GM21825 (cell line): ENCODE results near the gene MFRP.

Source experiments
- ATAC-seq: cut with Tn5 transposase; IDR thresholded peaks from one replicate; pipeline ENCODE4 v1.9.1; 2021; ENCODE audit warnings: mild to moderate bottlenecking, moderate library complexity; ENCODE audit not compliant: unreplicated experiment

Gene MFRP

GRCh38 chr11:119373059-119373920, 26.8 kb upstream of the MFRP start:
- no peak for ATAC-seq

- no peak for ATAC-seq
These were observed 26.0 kb upstream of the MFRP start for GRCh38 chr11:119372260-119373058.

- no peak for ATAC-seq
These were observed 25.3 kb upstream of the MFRP start for GRCh38 chr11:119371778-119372182.

GRCh38 chr11:119371067-119371601, 24.6 kb upstream of the MFRP start:
- ATAC-seq, result no peak

- ATAC-seq, result no peak
These were observed 24.1 kb upstream of the MFRP start for GRCh38 chr11:119370486-119371046.

GRCh38 chr11:119369132-119369925, 22.8 kb upstream of the MFRP start:
- no peak for ATAC-seq

GRCh38 chr11:119368121-119369034, 21.9 kb upstream of the MFRP start:
- ATAC-seq, result no peak

GRCh38 chr11:119367661-119368120, 21.2 kb upstream of the MFRP start:
- no peak for ATAC-seq

- ATAC-seq, result no peak
These were observed 20.4 kb upstream of the MFRP start for GRCh38 chr11:119366690-119367620.

- no peak for ATAC-seq
These were observed 18.6 kb upstream of the MFRP start for GRCh38 chr11:119365071-119365591.

- no peak for ATAC-seq
These were observed 17.5 kb upstream of the MFRP start for GRCh38 chr11:119363851-119364590.

- no peak for ATAC-seq
These were observed 16.8 kb upstream of the MFRP start for GRCh38 chr11:119363081-119363850.

- ATAC-seq, result no peak
These were observed 16.2 kb upstream of the MFRP start for GRCh38 chr11:119362741-119363080.

GRCh38 chr11:119361941-119362725, 15.6 kb upstream of the MFRP start:
- ATAC-seq, result no peak

GRCh38 chr11:119361056-119361787, 14.7 kb upstream of the MFRP start:
- ATAC-seq, result no peak
